Liver (tissue), 3 donors: ENCODE measurements around the gene GCNT2.

Experiments
- JUND ChIP-seq, 2 donors: IDR thresholded peaks; 2 replicates each; pipeline ENCODE4 v1.6.1; 2016; ENCODE audit warnings: antibody characterized with exemption in 2 of 2
- TF ChIP-seq, protein P1 (sequence below): fragments of 150-350 bp; IDR thresholded peaks from 2 replicates; pipeline ENCODE4 v1.5.1; 2017; ENCODE audit warnings: improper control_type of control experiment, low read depth, low read length; ENCODE audit not compliant: missing input control
- TF ChIP-seq, protein P2 (sequence below): IDR thresholded peaks from 2 replicates; pipeline ENCODE4 v1.6.1; 2016; ENCODE audit warnings: antibody characterized with exemption
- donor health status: healthy.
- donor health status: healthy.

DNA sequence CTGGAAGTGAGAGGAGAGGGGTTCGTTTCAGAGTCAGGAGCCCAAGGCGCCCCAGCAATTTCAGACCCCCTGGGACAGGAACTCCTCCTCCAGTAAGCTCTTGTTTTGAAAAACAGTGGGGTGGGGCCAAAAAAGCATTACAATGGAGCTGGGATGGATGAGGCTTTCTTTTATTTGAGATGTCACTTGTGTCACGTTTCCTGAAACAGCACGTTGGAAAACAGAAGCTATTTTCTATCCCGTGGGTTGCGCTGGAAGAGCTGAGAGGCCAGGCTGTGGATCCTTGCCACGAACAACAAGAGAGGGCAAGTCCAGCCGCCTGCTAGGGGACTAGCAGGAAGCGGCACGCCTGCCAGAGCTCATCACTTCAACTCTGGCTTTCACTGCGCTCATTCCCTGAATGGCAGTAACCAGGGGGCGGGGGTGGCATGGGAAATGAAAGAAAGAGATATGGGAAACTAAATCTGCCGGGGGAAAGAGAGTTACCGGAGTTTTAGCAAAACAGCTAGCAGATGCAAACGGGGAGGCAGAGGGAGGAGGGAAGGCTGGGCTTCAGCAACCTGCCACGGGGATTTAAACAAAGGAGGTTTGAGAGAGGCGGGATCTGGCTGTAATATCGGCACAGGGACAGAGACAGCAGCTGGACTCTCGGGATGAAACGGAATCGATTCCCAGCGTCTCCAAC is 34.6 kb downstream of the GCNT2 start:
- TF ChIP-seq, protein P1, sequence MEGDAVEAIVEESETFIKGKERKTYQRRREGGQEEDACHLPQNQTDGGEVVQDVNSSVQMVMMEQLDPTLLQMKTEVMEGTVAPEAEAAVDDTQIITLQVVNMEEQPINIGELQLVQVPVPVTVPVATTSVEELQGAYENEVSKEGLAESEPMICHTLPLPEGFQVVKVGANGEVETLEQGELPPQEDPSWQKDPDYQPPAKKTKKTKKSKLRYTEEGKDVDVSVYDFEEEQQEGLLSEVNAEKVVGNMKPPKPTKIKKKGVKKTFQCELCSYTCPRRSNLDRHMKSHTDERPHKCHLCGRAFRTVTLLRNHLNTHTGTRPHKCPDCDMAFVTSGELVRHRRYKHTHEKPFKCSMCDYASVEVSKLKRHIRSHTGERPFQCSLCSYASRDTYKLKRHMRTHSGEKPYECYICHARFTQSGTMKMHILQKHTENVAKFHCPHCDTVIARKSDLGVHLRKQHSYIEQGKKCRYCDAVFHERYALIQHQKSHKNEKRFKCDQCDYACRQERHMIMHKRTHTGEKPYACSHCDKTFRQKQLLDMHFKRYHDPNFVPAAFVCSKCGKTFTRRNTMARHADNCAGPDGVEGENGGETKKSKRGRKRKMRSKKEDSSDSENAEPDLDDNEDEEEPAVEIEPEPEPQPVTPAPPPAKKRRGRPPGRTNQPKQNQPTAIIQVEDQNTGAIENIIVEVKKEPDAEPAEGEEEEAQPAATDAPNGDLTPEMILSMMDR = no peak
- TF ChIP-seq, protein P2, sequence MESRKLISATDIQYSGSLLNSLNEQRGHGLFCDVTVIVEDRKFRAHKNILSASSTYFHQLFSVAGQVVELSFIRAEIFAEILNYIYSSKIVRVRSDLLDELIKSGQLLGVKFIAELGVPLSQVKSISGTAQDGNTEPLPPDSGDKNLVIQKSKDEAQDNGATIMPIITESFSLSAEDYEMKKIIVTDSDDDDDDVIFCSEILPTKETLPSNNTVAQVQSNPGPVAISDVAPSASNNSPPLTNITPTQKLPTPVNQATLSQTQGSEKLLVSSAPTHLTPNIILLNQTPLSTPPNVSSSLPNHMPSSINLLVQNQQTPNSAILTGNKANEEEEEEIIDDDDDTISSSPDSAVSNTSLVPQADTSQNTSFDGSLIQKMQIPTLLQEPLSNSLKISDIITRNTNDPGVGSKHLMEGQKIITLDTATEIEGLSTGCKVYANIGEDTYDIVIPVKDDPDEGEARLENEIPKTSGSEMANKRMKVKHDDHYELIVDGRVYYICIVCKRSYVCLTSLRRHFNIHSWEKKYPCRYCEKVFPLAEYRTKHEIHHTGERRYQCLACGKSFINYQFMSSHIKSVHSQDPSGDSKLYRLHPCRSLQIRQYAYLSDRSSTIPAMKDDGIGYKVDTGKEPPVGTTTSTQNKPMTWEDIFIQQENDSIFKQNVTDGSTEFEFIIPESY = no peak
- TF ChIP-seq JUND (IDR thresholded peaks at IDR 0.05) = no peak
